PFSK-1 (cell line): ENCODE results near the gene GPATCH2.

Source experiments
- FOXP2 ChIP-seq: optimal IDR thresholded peaks from 2 replicates; pipeline ENCODE3; 2011; ENCODE audit warnings: borderline replicate concordance, control low read depth, inconsistent platforms; ENCODE audit not compliant: insufficient read depth; ENCODE audit errors: extremely low read length, extremely low read depth
- POLR2AphosphoS5 ChIP-seq: IDR thresholded peaks from 2 replicates; pipeline ENCODE4 v1.6.1; 2012; ENCODE audit warnings: low read depth, mild to moderate bottlenecking, control low read depth, low read length, moderate library complexity
- SIN3A ChIP-seq: IDR thresholded peaks from 2 replicates; pipeline ENCODE4 v1.6.1; 2012; ENCODE audit warnings: mild to moderate bottlenecking, low read length, moderate library complexity, borderline replicate concordance; ENCODE audit not compliant: insufficient read depth
- TAF1 ChIP-seq: IDR thresholded peaks from 2 replicates; pipeline ENCODE4 v1.6.1; 2012; ENCODE audit warnings: low read length, control low read depth, borderline replicate concordance; ENCODE audit not compliant: insufficient read depth
- TF ChIP-seq, protein P1 (sequence below), 2 experiments: IDR thresholded peaks; 2 replicates each; pipeline versions ENCODE4 v1.6.1 to v1.8.0; 2011 to 2012; ENCODE audit warnings: low read depth in 2 of 2, low read length in 2 of 2, control low read depth in 1 of 2, inconsistent platforms in 1 of 2, mild to moderate bottlenecking in 1 of 2, moderate library complexity in 1 of 2; ENCODE audit not compliant: insufficient read depth in 1 of 2

Gene GPATCH2

DNA sequence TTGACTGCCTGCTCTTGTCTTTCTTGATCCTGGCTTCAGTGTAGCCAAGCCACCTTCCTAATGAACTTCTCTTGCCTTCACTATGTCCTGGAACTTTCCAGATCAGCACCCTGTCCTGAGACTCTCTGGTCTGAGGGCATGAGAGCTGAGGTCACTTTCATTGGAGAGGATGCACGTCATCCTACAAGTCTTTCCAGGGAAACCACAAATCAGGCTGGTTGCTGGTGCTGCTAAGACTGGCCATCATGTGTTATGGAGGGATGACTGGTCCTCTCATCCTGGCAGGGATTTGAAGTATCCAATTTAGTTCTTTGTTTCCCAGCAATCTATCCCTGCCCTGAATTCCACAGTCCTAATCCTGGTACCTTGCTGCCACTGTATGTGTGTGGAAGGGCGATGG lies 228.6 kb downstream of the GPATCH2 start:
- TF ChIP-seq, protein P1, sequence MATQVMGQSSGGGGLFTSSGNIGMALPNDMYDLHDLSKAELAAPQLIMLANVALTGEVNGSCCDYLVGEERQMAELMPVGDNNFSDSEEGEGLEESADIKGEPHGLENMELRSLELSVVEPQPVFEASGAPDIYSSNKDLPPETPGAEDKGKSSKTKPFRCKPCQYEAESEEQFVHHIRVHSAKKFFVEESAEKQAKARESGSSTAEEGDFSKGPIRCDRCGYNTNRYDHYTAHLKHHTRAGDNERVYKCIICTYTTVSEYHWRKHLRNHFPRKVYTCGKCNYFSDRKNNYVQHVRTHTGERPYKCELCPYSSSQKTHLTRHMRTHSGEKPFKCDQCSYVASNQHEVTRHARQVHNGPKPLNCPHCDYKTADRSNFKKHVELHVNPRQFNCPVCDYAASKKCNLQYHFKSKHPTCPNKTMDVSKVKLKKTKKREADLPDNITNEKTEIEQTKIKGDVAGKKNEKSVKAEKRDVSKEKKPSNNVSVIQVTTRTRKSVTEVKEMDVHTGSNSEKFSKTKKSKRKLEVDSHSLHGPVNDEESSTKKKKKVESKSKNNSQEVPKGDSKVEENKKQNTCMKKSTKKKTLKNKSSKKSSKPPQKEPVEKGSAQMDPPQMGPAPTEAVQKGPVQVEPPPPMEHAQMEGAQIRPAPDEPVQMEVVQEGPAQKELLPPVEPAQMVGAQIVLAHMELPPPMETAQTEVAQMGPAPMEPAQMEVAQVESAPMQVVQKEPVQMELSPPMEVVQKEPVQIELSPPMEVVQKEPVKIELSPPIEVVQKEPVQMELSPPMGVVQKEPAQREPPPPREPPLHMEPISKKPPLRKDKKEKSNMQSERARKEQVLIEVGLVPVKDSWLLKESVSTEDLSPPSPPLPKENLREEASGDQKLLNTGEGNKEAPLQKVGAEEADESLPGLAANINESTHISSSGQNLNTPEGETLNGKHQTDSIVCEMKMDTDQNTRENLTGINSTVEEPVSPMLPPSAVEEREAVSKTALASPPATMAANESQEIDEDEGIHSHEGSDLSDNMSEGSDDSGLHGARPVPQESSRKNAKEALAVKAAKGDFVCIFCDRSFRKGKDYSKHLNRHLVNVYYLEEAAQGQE (IDR thresholded peaks at IDR 0.05; ENCODE audit: insufficient read depth in 1 of 2, low read depth in 2 of 2, low read length in 2 of 2) = no peak
- TF ChIP-seq FOXP2 (no peak), POLR2AphosphoS5 (no peak), TAF1 (no peak), SIN3A (no peak)

- TF ChIP-seq TAF1 = no peak
- TF ChIP-seq POLR2AphosphoS5 = no peak
- TF ChIP-seq FOXP2 = no peak
- no peak for TF ChIP-seq SIN3A
- TF ChIP-seq, protein P1 (IDR thresholded peaks at IDR 0.05; ENCODE audit: insufficient read depth in 1 of 2, low read depth in 2 of 2, low read length in 2 of 2) = no peak
These were observed 237.0 kb downstream of the GPATCH2 start for GRCh38 chr1:217393896-217394295.

- no peak for TF ChIP-seq TAF1
These were observed 238.4 kb downstream of the GPATCH2 start for GRCh38 chr1:217392441-217392840.

- no peak for TF ChIP-seq SIN3A
- no peak for TF ChIP-seq POLR2AphosphoS5
- TF ChIP-seq, protein P1 (IDR thresholded peaks at IDR 0.05; ENCODE audit: insufficient read depth in 1 of 2, low read depth in 2 of 2, low read length in 2 of 2) = no peak
- no peak for TF ChIP-seq TAF1
- no peak for TF ChIP-seq FOXP2
These were observed 241.0 kb downstream of the GPATCH2 start for GRCh38 chr1:217389895-217390294.

GRCh38 chr1:217388522-217389065 lies 242.3 kb downstream of the GPATCH2 start:
- TF ChIP-seq FOXP2 = no peak
- no peak for TF ChIP-seq TAF1
- no peak for TF ChIP-seq POLR2AphosphoS5
- TF ChIP-seq, protein P1 (IDR thresholded peaks at IDR 0.05; ENCODE audit: insufficient read depth in 1 of 2, low read depth in 2 of 2, low read length in 2 of 2) = no peak
- no peak for TF ChIP-seq SIN3A
